Fibroblast of lung (primary cell): ENCODE data around the gene SPPL2B. TPM values are rescaled to one million over a fixed set of nuclear protein-coding genes. Genes with fewer than 3 reads are reported as not detected.
A peak's percentile ranks its signal among the peaks of the same experiment; 100 is the strongest.

Source experiments
- DNase-seq, 2 donors: peaks; one replicate each; pipeline versions ENCODE4 v3.0.0 to v3.0.0-alpha.2; 2010; ENCODE audit warnings: low read depth in 2 of 2
- H2AFZ ChIP-seq: 2 replicates; pipeline ENCODE4 v1.5.1; 2012; ENCODE audit warnings: low read length, control low read depth, inconsistent platforms
- H3K27ac ChIP-seq: 2 replicates; pipeline ENCODE4 v1.5.1; 2011; ENCODE audit warnings: low read length, control low read depth; ENCODE audit not compliant: insufficient read depth
- H3K27me3 ChIP-seq: 2 replicates; pipeline ENCODE4 v1.5.1; 2011; ENCODE audit warnings: mild to moderate bottlenecking, low read length; ENCODE audit not compliant: control insufficient read depth, insufficient read depth
- H3K36me3 ChIP-seq: 2 replicates; pipeline ENCODE4 v1.5.1; 2011; ENCODE audit warnings: low read length; ENCODE audit not compliant: control insufficient read depth, insufficient read depth
- H3K4me1 ChIP-seq: 2 replicates; pipeline ENCODE4 v1.5.1; 2011; ENCODE audit warnings: low read length; ENCODE audit not compliant: control insufficient read depth, insufficient read depth; ENCODE audit errors: extremely low read depth
- H3K4me2 ChIP-seq: 2 replicates; pipeline ENCODE4 v1.5.1; 2011; ENCODE audit warnings: low read length, control low read depth; ENCODE audit not compliant: insufficient read depth; ENCODE audit errors: extremely low read depth
- H3K4me3 ChIP-seq, 4 experiments: fragments of 200-600 bp in 1 of 4; sonication (generic) in 1 of 4; replicated peaks in 1 of 4; 2 replicates each; pipeline ENCODE4 v1.5.1; 2011 to 2016; ENCODE audit warnings: low read length in 4 of 4, low read depth in 3 of 4, mild to moderate bottlenecking in 3 of 4, control low read depth in 2 of 4, inconsistent platforms in 1 of 4, mixed read lengths in 1 of 4; ENCODE audit not compliant: insufficient read depth in 1 of 4; ENCODE audit errors: control extremely low read depth in 1 of 4
- H3K79me2 ChIP-seq: 2 replicates; pipeline ENCODE4 v1.5.1; 2012; ENCODE audit warnings: mild to moderate bottlenecking, low read length, inconsistent platforms; ENCODE audit not compliant: control insufficient read depth, insufficient read depth
- H3K9ac ChIP-seq: 2 replicates; pipeline ENCODE4 v1.5.1; 2011; ENCODE audit warnings: mild to moderate bottlenecking, low read length, control low read depth; ENCODE audit not compliant: insufficient read depth
- H3K9me3 ChIP-seq: 2 replicates; pipeline ENCODE4 v1.5.1; 2012; ENCODE audit warnings: low read depth, low read length; ENCODE audit not compliant: control insufficient read depth, insufficient read depth
- H4K20me1 ChIP-seq: 2 replicates; pipeline ENCODE4 v1.5.1; 2011; ENCODE audit warnings: low read length; ENCODE audit not compliant: control insufficient read depth, insufficient read depth; ENCODE audit errors: extremely low read depth
- EZH2 ChIP-seq: IDR thresholded peaks from 2 replicates; pipeline ENCODE4 v1.5.1; 2012; ENCODE audit warnings: low read length, control low read depth, mild to moderate bottlenecking; ENCODE audit errors: missing control alignments
- polyA plus RNA-seq, 2 donors: library from polyadenylated mRNA; depleted of rRNA in 1 of 2; stranded (reverse) in 1 of 2; unstranded in 1 of 2; fragments of >200 nt; gene quantifications; 2 replicates each; pipeline ENCODE4 v1.2.1, GENCODE V29; 2011 to 2012; ENCODE audit warnings: missing spikeins in 1 of 2
- total RNA-seq: library from RNA; depleted of rRNA; stranded (reverse); fragments of >200 nt; gene quantifications from 2 replicates; pipeline ENCODE4 v1.2.1, GENCODE V29; 2014
- TF ChIP-seq, protein P1 (sequence below), 2 donors: IDR thresholded peaks in 1 of 2; conservative IDR thresholded peaks in 1 of 2; 1 replicate in 1 of 2; 2 replicates in 1 of 2; pipeline ENCODE4 v1.5.1; 2011 to 2012; ENCODE audit warnings: low read length in 2 of 2, control low read depth in 1 of 2, inconsistent platforms in 1 of 2, low read depth in 1 of 2, mild to moderate bottlenecking in 1 of 2

SPPL2B gene
- total and polyA plus RNA-seq, 2 donors (not counting 1 experiment from before 2014, with no cell fraction given) = 16.0 to 23.8 TPM

DNA sequence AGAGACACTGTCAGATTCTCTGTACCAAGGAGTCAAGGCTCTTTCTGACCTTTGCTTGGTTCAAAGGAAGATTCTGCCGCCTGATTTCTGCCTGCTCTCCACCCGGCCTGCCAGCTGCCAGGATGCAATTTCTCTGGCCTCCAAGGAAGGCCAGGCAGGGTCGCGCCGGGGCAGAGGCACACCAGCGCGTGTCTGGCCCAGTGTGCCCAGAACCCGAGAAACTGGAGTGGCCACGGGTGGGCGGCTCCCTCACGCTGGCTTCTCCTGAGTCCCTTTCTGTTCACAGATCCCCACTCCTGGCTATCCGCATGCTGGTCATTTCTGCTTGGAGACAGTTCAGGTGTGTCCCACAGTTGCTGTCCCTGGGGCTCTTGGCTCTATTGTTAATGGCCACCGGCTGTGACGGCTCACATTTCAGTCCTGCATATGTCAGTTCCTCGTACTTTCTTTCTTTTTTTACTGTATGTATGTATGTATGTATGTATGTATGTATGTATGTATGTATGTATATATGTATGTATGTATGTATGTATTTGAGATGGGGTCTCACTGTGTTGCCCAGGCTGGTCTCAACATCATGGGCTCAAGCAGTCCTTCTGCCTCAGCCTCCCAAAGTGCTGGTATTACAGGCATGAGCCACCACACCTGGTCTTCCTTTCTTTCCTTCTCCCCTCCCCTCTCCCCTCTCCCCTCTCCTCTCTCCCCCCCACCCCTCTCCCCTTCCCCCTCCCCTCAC is 48.5 kb downstream of the SPPL2B start:
- Histone ChIP-seq H3K36me3 (no peaks in the 10 kb centered on the region), H3K9me3 (no peaks in the 10 kb centered on the region), H3K27ac (no peak overlapping the region), H3K4me1 (no peaks in the 10 kb centered on the region), H3K79me2 (no peaks in the 10 kb centered on the region), H3K9ac (no peak overlapping the region), H4K20me1 (no peaks in the 10 kb centered on the region), H2AFZ (no peak overlapping the region), H3K4me2 (no peak overlapping the region), H3K4me3 (no peak overlapping the region), H3K27me3 (peaks cover 3% of the 10 kb centered on the region)
- TF ChIP-seq, protein P1, sequence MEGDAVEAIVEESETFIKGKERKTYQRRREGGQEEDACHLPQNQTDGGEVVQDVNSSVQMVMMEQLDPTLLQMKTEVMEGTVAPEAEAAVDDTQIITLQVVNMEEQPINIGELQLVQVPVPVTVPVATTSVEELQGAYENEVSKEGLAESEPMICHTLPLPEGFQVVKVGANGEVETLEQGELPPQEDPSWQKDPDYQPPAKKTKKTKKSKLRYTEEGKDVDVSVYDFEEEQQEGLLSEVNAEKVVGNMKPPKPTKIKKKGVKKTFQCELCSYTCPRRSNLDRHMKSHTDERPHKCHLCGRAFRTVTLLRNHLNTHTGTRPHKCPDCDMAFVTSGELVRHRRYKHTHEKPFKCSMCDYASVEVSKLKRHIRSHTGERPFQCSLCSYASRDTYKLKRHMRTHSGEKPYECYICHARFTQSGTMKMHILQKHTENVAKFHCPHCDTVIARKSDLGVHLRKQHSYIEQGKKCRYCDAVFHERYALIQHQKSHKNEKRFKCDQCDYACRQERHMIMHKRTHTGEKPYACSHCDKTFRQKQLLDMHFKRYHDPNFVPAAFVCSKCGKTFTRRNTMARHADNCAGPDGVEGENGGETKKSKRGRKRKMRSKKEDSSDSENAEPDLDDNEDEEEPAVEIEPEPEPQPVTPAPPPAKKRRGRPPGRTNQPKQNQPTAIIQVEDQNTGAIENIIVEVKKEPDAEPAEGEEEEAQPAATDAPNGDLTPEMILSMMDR (conservative IDR thresholded peaks at IDR 0.05 in 1 of 2, IDR thresholded peaks at IDR 0.05 in 1 of 2; ENCODE audit: low read depth in 1 of 2, low read length in 2 of 2) = no peak
- TF ChIP-seq EZH2 = no peak
- no peak for DNase-seq

DNA sequence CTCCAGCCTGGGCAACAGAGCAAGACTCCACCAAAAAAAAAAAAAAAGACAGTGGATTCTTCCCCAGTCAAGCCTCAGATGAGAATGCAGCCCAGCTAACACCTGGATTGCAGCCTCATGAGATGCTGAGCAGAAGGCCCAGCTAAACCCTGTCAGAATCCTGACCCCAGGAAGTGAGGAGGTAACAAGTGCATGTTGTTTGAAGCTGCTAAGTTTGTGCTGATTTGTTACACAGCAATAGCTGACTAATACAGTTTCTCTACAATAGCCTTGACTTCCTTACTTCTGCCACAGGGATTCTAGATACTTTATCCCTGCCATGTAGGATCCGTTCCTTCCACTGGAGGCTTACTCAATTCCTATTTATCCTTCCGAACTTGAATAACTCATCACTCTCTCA is 52.1 kb downstream of the SPPL2B start:
- Histone ChIP-seq H3K9ac (no peak overlapping the region), H3K4me2 (no peak overlapping the region), H3K27me3 (peaks cover 3% of the 10 kb centered on the region), H3K4me3 (no peak overlapping the region), H3K4me1 (peaks cover 3% of the 10 kb centered on the region), H3K27ac (no peak overlapping the region), H3K79me2 (no peaks in the 10 kb centered on the region), H4K20me1 (no peaks in the 10 kb centered on the region), H3K9me3 (no peaks in the 10 kb centered on the region), H3K36me3 (no peaks in the 10 kb centered on the region), H2AFZ (no peak overlapping the region)
- no peak for TF ChIP-seq EZH2
- TF ChIP-seq, protein P1 (conservative IDR thresholded peaks at IDR 0.05 in 1 of 2, IDR thresholded peaks at IDR 0.05 in 1 of 2; ENCODE audit: low read depth in 1 of 2, low read length in 2 of 2) = no peak
- no peak for DNase-seq

DNA sequence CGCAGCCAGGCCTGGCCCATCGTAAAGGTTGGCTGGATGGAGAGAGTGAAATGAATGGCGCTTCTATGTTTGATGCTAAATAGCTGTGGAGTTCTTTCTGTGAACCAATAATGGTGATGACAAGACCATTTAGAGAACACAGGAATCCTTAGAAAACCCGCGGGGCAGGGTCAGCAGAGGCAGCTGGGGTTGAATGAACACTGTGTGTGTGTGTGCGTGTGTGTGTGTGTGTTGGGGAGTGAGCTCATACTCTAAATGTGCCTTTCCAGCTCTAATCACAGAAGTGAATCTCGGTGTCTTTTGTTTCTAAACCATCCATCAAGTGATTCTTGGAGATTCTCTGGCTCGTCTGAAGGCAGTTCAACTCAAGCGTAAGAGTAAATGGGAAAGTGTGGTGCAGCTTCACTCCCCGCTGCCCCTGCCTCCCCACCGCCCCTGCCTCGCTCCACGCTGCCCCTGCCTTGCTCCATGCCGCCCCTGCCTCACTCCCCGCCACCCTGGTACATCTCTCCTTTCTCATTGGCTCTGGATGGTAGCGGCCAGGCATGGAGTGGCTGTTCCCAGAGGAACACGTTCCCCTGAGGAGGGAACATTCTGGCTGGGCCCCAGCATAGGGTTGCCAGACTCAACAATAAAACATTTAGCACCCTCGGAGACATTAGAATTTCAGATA is 52.8 kb downstream of the SPPL2B start:
- Histone ChIP-seq H3K27me3 (peaks cover 3% of the 10 kb centered on the region), H3K4me2 (no peak overlapping the region), H3K79me2 (no peaks in the 10 kb centered on the region), H3K4me1 (peaks cover 3% of the 10 kb centered on the region), H4K20me1 (no peaks in the 10 kb centered on the region), H3K4me3 (no peak overlapping the region), H3K27ac (no peak overlapping the region), H3K9ac (no peak overlapping the region), H3K9me3 (no peaks in the 10 kb centered on the region), H2AFZ (no peak overlapping the region), H3K36me3 (no peaks in the 10 kb centered on the region)
- TF ChIP-seq, protein P1 (conservative IDR thresholded peaks at IDR 0.05 in 1 of 2, IDR thresholded peaks at IDR 0.05 in 1 of 2; ENCODE audit: low read depth in 1 of 2, low read length in 2 of 2) = no peak
- TF ChIP-seq EZH2 = no peak
- DNase-seq = peak; percentile 18 to 84
